Choroid plexus epithelial cell (primary cell): ENCODE data around the gene MAGEA11.
"Not testable (repeated sequence)": the region's sequence is repeated elsewhere in the genome, so short reads cannot be mapped to it uniquely, and the experiment has no call there.

Source experiments
- DNase-seq: peaks from one replicate; pipeline ENCODE4 v3.0.0-alpha.2; 2010; ENCODE audit warnings: low read depth
- H3K4me3 ChIP-seq: 2 replicates; pipeline ENCODE4 v1.5.1; 2011; ENCODE audit warnings: low read depth, mild to moderate bottlenecking, control low read depth, low read length, moderate library complexity
- TF ChIP-seq, protein P1 (sequence below): conservative IDR thresholded peaks from 2 replicates; pipeline ENCODE4 v1.5.1; 2011; ENCODE audit warnings: low read depth, mild to moderate bottlenecking, control low read depth, inconsistent platforms, low read length, moderate library complexity

Gene MAGEA11

DNA sequence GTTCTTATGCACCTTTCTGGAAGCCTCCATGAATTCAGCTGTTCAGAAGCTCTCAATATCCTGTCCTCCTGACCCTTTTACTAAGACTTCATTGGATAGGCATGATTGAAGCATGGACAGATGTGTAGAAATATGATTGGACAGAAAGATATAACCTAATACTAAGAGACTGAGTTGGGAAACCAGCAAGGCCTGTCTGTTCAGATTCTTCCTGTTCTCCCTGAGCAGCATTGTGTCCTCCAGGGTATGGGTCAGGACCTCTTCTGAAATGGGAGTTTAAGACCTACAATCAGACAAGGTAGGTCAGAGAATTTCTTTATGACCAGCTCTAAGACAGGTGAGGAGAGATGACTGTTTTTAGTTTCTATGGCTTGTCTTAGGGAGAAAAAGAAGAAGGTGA, 23.9 kb upstream of the MAGEA11 start:
- TF ChIP-seq, protein P1, sequence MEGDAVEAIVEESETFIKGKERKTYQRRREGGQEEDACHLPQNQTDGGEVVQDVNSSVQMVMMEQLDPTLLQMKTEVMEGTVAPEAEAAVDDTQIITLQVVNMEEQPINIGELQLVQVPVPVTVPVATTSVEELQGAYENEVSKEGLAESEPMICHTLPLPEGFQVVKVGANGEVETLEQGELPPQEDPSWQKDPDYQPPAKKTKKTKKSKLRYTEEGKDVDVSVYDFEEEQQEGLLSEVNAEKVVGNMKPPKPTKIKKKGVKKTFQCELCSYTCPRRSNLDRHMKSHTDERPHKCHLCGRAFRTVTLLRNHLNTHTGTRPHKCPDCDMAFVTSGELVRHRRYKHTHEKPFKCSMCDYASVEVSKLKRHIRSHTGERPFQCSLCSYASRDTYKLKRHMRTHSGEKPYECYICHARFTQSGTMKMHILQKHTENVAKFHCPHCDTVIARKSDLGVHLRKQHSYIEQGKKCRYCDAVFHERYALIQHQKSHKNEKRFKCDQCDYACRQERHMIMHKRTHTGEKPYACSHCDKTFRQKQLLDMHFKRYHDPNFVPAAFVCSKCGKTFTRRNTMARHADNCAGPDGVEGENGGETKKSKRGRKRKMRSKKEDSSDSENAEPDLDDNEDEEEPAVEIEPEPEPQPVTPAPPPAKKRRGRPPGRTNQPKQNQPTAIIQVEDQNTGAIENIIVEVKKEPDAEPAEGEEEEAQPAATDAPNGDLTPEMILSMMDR = no peak
- DNase-seq = no peak
- no peak overlapping the region for H3K4me3 ChIP-seq

DNA sequence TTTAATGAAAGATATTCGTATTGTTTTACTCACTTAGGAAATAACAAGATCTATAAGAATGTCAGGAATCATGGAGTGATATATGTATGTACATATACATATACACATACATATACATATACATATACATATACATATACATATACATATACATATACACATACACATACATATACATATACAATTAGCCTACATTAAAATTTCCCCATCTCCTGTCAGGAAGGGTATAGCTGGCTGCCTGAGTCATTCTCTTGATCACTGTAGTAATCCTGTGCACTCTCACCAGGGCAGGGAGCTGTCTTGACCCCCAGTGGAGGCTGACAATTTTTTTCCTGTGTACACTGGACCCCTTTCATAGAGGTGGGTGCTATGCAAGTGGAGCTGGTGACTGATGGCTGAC, 23.3 kb upstream of the MAGEA11 start:
- no peak overlapping the region for H3K4me3 ChIP-seq
- DNase-seq = no peak
- TF ChIP-seq, protein P1 = no peak

DNA sequence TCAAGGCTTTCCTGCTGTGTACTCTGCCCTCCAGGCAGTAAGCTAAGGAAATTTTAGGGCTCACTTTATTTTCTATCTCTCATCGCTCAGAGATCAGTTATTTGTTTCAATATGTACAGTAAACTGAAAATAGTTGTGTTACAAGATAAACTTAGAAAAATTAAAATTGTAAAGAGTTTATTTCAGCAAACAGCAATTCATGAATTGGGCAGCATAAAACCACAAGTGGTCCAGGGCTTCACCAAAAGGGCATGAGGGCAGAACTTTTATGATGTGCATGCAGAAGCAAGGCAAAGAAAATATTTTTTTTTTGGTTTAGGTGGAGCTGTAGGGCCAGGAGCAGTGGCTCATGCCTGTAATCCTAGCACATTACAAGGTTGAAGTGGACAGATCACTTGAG, 20.1 kb upstream of the MAGEA11 start:
- no peak overlapping the region for H3K4me3 ChIP-seq
- TF ChIP-seq, protein P1 = no peak
- DNase-seq = no peak

DNA sequence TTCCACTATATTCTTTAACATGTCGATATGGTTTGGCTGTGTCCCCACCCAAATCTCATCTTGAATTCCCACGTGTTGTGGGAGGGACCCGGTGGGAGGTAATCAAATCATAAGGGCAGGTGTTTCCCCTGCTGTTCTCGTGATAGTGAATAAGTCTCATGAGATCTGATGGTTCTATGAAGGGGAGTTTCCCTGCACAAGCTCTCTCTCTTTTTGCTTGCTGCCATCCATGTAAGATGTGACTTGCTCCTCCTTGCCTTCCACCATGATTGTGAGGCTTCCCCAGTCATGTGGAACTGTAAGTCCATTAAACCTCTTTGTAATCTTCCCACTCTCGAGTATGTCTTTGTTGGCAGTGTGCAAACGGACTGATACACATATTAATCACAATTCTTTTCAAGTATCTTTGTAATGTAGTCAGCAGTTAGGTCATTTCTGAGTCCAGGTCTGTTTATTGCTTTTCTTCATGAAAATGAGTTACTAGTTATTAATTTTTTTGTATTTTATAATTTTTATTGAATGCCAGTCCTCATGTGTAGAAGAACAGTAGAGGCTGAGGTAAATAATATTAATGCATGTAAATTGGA, 19.1 kb upstream of the MAGEA11 start:
- H3K4me3 ChIP-seq, DNase-seq: not testable (repeated sequence)

DNA sequence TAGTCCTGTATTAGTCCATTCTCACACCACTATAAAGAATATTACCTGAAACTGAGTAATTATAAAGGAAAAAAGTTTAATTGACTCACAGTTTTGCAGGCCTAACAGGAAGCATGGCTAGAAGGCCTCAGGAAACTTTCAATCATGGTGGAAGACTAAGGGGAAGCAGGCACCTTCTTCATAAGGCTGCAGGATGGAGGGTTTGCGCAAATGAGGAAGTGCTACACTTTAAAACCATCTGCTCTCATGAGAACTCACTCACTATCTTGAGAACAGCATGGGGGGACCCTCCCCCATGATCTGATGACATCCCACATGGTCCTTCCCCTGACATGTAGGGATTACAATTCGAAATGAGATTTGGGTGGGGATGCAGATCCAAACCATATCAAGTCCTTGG, 12.1 kb upstream of the MAGEA11 start:
- DNase-seq = no peak
- TF ChIP-seq, protein P1 = no peak
- H3K4me3 ChIP-seq = no peak overlapping the region

DNA sequence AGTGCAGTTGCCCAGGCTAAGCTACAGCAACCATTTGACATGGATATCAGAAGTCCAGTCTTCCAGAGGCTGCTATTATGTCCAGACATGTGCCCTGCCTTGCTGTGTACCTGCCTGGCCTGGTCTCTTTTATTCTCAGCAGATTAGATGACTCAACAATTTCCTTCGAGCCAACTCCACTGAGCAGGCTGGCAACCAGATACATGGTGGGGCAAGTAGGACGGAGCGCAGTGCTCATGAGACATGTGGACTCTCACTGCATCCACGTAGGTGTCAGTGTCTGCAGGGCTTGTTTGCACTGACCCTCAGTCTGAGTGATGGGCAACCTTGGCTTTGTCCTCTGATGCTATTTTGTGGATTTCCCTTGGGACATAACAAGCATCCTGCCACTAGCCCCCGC, 7.2 kb upstream of the MAGEA11 start:
- TF ChIP-seq, protein P1 = no peak
- no peak for DNase-seq
- no peak overlapping the region for H3K4me3 ChIP-seq

DNA sequence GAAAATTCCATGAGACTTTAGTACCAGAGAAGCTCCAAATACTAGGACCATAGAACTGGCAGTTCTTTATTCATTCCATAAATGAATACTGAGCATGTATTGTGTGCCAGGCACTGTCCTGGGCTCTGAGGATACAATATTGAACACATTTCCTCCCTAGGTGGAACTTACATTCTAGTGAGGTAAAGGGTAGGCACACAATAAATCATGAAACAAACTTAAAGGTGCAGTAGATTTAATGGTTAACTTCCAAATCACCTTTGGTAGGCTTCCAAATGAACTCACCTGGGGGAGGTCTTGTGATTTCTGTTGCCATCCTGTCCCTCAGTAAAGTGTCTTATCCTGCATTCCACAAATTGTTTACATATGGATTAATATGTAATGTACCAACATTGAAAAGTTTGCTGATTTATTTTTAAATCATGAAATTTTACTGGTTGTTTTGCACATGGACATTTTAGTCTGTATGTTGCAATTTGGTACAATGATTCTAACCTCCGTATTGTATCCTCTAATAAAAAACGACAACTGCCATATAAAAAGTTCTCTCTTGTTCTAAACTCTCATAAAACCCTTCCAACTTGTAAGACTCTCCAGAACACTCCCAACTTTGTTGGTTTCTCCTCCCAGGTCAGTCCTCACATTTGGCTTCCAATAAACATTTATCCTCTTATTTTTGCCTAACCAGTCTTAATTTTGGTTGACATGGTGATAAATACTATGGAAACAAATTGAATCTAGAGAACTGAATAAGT, 4.5 kb upstream of the MAGEA11 start:
- no peak overlapping the region for H3K4me3 ChIP-seq
- DNase-seq = no peak
- TF ChIP-seq, protein P1 = no peak
